HCT116 (cell line): ENCODE measurements around the gene TTC12.

Experiments used
- CTCF ChIP-seq, 3 experiments: fragments of 200-600 bp in 1 of 3; sonication (generic) in 1 of 3; IDR thresholded peaks in 2 of 3; conservative IDR thresholded peaks in 1 of 3; 2 replicates each; pipeline ENCODE4 v1.5.1; 2012 to 2017; ENCODE audit warnings: low read depth in 2 of 3, low read length in 2 of 3, antibody characterized with exemption in 1 of 3, borderline replicate concordance in 1 of 3, control low read depth in 1 of 3, mild to moderate bottlenecking in 1 of 3, mixed read lengths in 1 of 3, mixed run types in 1 of 3, moderate library complexity in 1 of 3; ENCODE audit not compliant: insufficient read depth in 1 of 3
- EGR1 ChIP-seq: IDR thresholded peaks from 2 replicates; pipeline ENCODE4 v1.6.1; 2012; ENCODE audit warnings: low read depth
- MAX ChIP-seq: IDR thresholded peaks from 2 replicates; pipeline ENCODE4 v1.6.1; 2012
- POLR2A ChIP-seq: IDR thresholded peaks from 2 replicates; pipeline ENCODE4 v1.7.0; 2011; ENCODE audit warnings: borderline replicate concordance; ENCODE audit not compliant: insufficient read depth, insufficient read length; ENCODE audit errors: extremely low read depth
- POLR2AphosphoS5 ChIP-seq: IDR thresholded peaks from 2 replicates; pipeline ENCODE4 v1.6.1; 2011; ENCODE audit warnings: mild to moderate bottlenecking, low read depth, low read length, moderate library complexity
- SRF ChIP-seq: IDR thresholded peaks from 2 replicates; pipeline ENCODE4 v1.6.1; 2012; ENCODE audit warnings: low read depth

- TF ChIP-seq MAX: no peak
- TF ChIP-seq POLR2AphosphoS5: no peak
- no peak for TF ChIP-seq CTCF (IDR thresholded peaks at IDR 0.05 in 2 of 3, conservative IDR thresholded peaks at IDR 0.05 in 1 of 3; ENCODE audit: borderline replicate concordance in 1 of 3, insufficient read depth in 1 of 3, low read depth in 2 of 3, low read length in 2 of 3)
- no peak for TF ChIP-seq POLR2A
- TF ChIP-seq EGR1: no peak
- no peak for TF ChIP-seq SRF
Observed at GRCh38 chr11:113396690-113397089, 82.3 kb downstream of the TTC12 start.
